HCT116 (cell line): ENCODE results near the gene PCDH10. TPM values are rescaled to one million over a fixed set of nuclear protein-coding genes. Genes with fewer than 3 reads are reported as not detected.

Source experiments
- ATAC-seq: fragments of 200-7000 bp; cut with Tn5 transposase; 2 replicates; pipeline ENCODE4 v1.9.1; 2020; ENCODE audit warnings: mild to moderate bottlenecking, moderate library complexity
- BruUV-seq: library from RNA; stranded (reverse); fragments of 400-500 nt; replicated peaks from 2 replicates; lab custom pipeline; 2021; lab: Mats Ljungman, UMichigan
- CTCF ChIA-PET: fragments of 300-600 bp; sonication (Branson Sonifier 250); formaldehyde crosslinking; loops from one replicate; lab custom pipeline; 2021; ENCODE audit warnings: antibody characterized with exemption; lab: Charles Lee
- POLR2A ChIA-PET: fragments of 300-600, 350-600 bp; sonication (Branson Sonifier 250); formaldehyde crosslinking; loops from one replicate; lab custom pipeline; 2021; ENCODE audit warnings: antibody characterized with exemption; lab: Charles Lee
- RAD21 ChIA-PET, 2 experiments: fragments of 300-600 bp; sonication (Branson Sonifier 250); formaldehyde crosslinking; loops; one replicate each; lab custom pipeline; 2023; ENCODE audit warnings: low total read pairs in 2 of 2; ENCODE audit not compliant: uncharacterized antibody in 2 of 2, unreplicated experiment in 2 of 2, low non-redundant PET in 1 of 2; lab: Charles Lee
- DNase-seq: peaks from one replicate; pipeline ENCODE4 v3.0.0-alpha.2; 2010; ENCODE audit warnings: low read depth, low spot score
- H2AFZ ChIP-seq: fragments of 200-600 bp; shearing (Covaris generic), sonication (generic); 2 replicates; pipeline ENCODE4 v1.6.1; 2017; ENCODE audit warnings: low read depth, mixed run types, mixed read lengths, antibody characterized with exemption, low read length; ENCODE audit not compliant: poor library complexity, severe bottlenecking
- H3K27ac ChIP-seq: 2 replicates; pipeline ENCODE4 v1.5.1; 2012; ENCODE audit warnings: low read depth, low read length
- H3K27me3 ChIP-seq: fragments of 200-600 bp; sonication (generic); 2 replicates; pipeline ENCODE4 v1.6.1; 2016; ENCODE audit warnings: mixed run types, low read length, mixed read lengths; ENCODE audit not compliant: insufficient read depth
- H3K36me3 ChIP-seq, 2 experiments: fragments of 200-500 bp in 1 of 2; fragments of 200-600 bp in 1 of 2; sonication (Bioruptor generic) in 1 of 2; sonication (generic) in 1 of 2; 2 replicates each; pipeline versions ENCODE4 v1.5.1 to v1.6.1; 2014 to 2016; ENCODE audit warnings: low read length in 2 of 2, inconsistent platforms in 1 of 2, mixed read lengths in 1 of 2, mixed run types in 1 of 2; ENCODE audit not compliant: insufficient read depth in 2 of 2, control insufficient read depth in 1 of 2
- H3K4me1 ChIP-seq, 2 experiments: fragments of 200-600 bp in 1 of 2; sonication (generic) in 1 of 2; 2 replicates each; pipeline versions ENCODE4 v1.5.1 to v1.6.1; 2012 to 2017; ENCODE audit warnings: low read length in 2 of 2, inconsistent platforms in 1 of 2, mild to moderate bottlenecking in 1 of 2, mixed read lengths in 1 of 2, mixed run types in 1 of 2, moderate library complexity in 1 of 2; ENCODE audit not compliant: insufficient read depth in 2 of 2, control insufficient read depth in 1 of 2
- H3K4me2 ChIP-seq: fragments of 200-600 bp; sonication (generic); 2 replicates; pipeline ENCODE4 v1.6.1; 2017; ENCODE audit warnings: mixed run types, low read length, mixed read lengths
- H3K4me3 ChIP-seq, 2 experiments: fragments of 200-600 bp in 1 of 2; sonication (generic) in 1 of 2; replicated peaks in 1 of 2; 2 replicates each; pipeline ENCODE4 v1.5.1; 2011 to 2016; ENCODE audit warnings: low read length in 2 of 2, control low read depth in 1 of 2, low read depth in 1 of 2, mild to moderate bottlenecking in 1 of 2, mixed read lengths in 1 of 2, mixed run types in 1 of 2
- H3K79me2 ChIP-seq: fragments of 200-600 bp; sonication (generic); 2 replicates; pipeline ENCODE4 v1.6.1; 2017; ENCODE audit warnings: mild to moderate bottlenecking, mixed run types, low read length, moderate library complexity, mixed read lengths; ENCODE audit not compliant: insufficient read depth
- H3K9ac ChIP-seq: fragments of 200-600 bp; sonication (generic); 2 replicates; pipeline ENCODE4 v1.6.1; 2016; ENCODE audit warnings: low read length, mixed read lengths
- H3K9me2 ChIP-seq: fragments of 200-600 bp; sonication (generic), shearing (Covaris generic); 2 replicates; pipeline ENCODE4 v1.6.1; 2017; ENCODE audit warnings: mixed run types, mild to moderate bottlenecking, moderate library complexity; ENCODE audit not compliant: insufficient read depth
- H3K9me3 ChIP-seq, 2 experiments: fragments of 200-500 bp in 1 of 2; fragments of 200-600 bp in 1 of 2; sonication (Bioruptor generic) in 1 of 2; sonication (generic) in 1 of 2; 2 replicates each; pipeline ENCODE4 v1.6.1; 2014 to 2017; ENCODE audit warnings: low read length in 2 of 2, mixed read lengths in 2 of 2, inconsistent platforms in 1 of 2, low read depth in 1 of 2, mild to moderate bottlenecking in 1 of 2, mixed run types in 1 of 2, moderate library complexity in 1 of 2; ENCODE audit not compliant: control insufficient read depth in 1 of 2, insufficient read depth in 1 of 2
- H4K20me1 ChIP-seq: fragments of 200-600 bp; sonication (generic), shearing (Covaris generic); 2 replicates; pipeline ENCODE4 v1.6.1; 2017; ENCODE audit warnings: mixed run types, mild to moderate bottlenecking, moderate library complexity; ENCODE audit not compliant: insufficient read depth
- CBX3 ChIP-seq: IDR thresholded peaks from 2 replicates; pipeline ENCODE4 v1.6.1; 2012; ENCODE audit warnings: low read depth
- EGR1 ChIP-seq: IDR thresholded peaks from 2 replicates; pipeline ENCODE4 v1.6.1; 2012; ENCODE audit warnings: low read depth
- ELF1 ChIP-seq: IDR thresholded peaks from 2 replicates; pipeline ENCODE4 v1.6.1; 2012; ENCODE audit warnings: low read depth, borderline replicate concordance
- FOSL1 ChIP-seq: IDR thresholded peaks from 2 replicates; pipeline ENCODE4 v1.6.1; 2012; ENCODE audit warnings: low read depth
- POLR2A ChIP-seq: IDR thresholded peaks from 2 replicates; pipeline ENCODE4 v1.7.0; 2011; ENCODE audit warnings: borderline replicate concordance; ENCODE audit not compliant: insufficient read depth, insufficient read length; ENCODE audit errors: extremely low read depth
- POLR2AphosphoS5 ChIP-seq: IDR thresholded peaks from 2 replicates; pipeline ENCODE4 v1.6.1; 2011; ENCODE audit warnings: mild to moderate bottlenecking, low read depth, low read length, moderate library complexity
- SP1 ChIP-seq: IDR thresholded peaks from 2 replicates; pipeline ENCODE4 v1.6.1; 2012; ENCODE audit warnings: low read depth
- SRF ChIP-seq: IDR thresholded peaks from 2 replicates; pipeline ENCODE4 v1.6.1; 2012; ENCODE audit warnings: low read depth
- YY1 ChIP-seq: IDR thresholded peaks from 2 replicates; pipeline ENCODE4 v1.6.1; 2011; ENCODE audit warnings: low read length, low read depth, moderate library complexity, mild to moderate bottlenecking; ENCODE audit not compliant: insufficient replicate concordance; ENCODE audit errors: extremely low read depth
- ZNF274 ChIP-seq: fragments of 200-500 bp; sonication (Bioruptor generic); IDR thresholded peaks from 2 replicates; pipeline ENCODE4 v1.6.1; 2014; ENCODE audit warnings: mild to moderate bottlenecking, low read depth, low read length, inconsistent platforms
- intact Hi-C: fragments of 100-400 bp; cut with micrococcal nuclease; formaldehyde crosslinking; loops from 2 replicates; pipeline ENCODE4 v1.10.0; 2022
- total RNA-seq: library from RNA; stranded (reverse); gene quantifications from one replicate; pipeline ENCODE4 v1.2.1, GENCODE V29; 2021; ENCODE audit not compliant: unreplicated experiment
- TF ChIP-seq, protein P1 (sequence below): IDR thresholded peaks from 2 replicates; pipeline ENCODE4 v1.6.1; 2012
- TF ChIP-seq, protein P2 (sequence below): IDR thresholded peaks from 2 replicates; pipeline ENCODE4 v1.6.1; 2012
- TF ChIP-seq, protein P3 (sequence below), 3 experiments: fragments of 200-600 bp in 1 of 3; sonication (generic) in 1 of 3; IDR thresholded peaks in 2 of 3; conservative IDR thresholded peaks in 1 of 3; 2 replicates each; pipeline ENCODE4 v1.5.1; 2012 to 2017; ENCODE audit warnings: low read depth in 2 of 3, low read length in 2 of 3, antibody characterized with exemption in 1 of 3, borderline replicate concordance in 1 of 3, control low read depth in 1 of 3, mild to moderate bottlenecking in 1 of 3, mixed read lengths in 1 of 3, mixed run types in 1 of 3, moderate library complexity in 1 of 3; ENCODE audit not compliant: insufficient read depth in 1 of 3

PCDH10 gene
- total RNA-seq, 1 experiment from 2014 or later = not detected

DNA sequence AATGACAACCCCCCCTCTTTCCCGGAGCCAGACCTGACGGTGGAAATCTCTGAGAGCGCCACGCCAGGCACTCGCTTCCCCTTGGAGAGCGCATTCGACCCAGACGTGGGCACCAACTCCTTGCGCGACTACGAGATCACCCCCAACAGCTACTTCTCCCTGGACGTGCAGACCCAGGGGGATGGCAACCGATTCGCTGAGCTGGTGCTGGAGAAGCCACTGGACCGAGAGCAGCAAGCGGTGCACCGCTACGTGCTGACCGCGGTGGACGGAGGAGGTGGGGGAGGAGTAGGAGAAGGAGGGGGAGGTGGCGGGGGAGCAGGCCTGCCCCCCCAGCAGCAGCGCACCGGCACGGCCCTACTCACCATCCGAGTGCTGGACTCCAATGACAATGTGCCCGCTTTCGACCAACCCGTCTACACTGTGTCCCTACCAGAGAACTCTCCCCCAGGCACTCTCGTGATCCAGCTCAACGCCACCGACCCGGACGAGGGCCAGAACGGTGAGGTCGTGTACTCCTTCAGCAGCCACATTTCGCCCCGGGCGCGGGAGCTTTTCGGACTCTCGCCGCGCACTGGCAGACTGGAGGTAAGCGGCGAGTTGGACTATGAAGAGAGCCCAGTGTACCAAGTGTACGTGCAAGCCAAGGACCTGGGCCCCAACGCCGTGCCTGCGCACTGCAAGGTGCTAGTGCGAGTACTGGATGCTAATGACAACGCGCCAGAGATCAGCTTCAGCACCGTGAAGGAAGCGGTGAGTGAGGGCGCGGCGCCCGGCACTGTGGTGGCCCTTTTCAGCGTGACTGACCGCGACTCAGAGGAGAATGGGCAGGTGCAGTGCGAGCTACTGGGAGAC lies 1.6 kb downstream of the PCDH10 start:
- Histone ChIP-seq H2AFZ (no peak overlapping the region), H4K20me1 (no peaks in the 10 kb centered on the region), H3K79me2 (no peaks in the 10 kb centered on the region), H3K9ac (no peak overlapping the region), H3K4me2 (no peak overlapping the region), H3K36me3 (no peaks in the 10 kb centered on the region), H3K4me1 (no peaks in the 10 kb centered on the region), H3K27me3 (no peaks in the 10 kb centered on the region), H3K27ac (no peak overlapping the region), H3K4me3 (no peak overlapping the region), H3K9me2 (no peaks in the 10 kb centered on the region), H3K9me3 (no peaks in the 10 kb centered on the region)
- intact Hi-C loops = loop anchor here (10.0 kb wide), 1 partner anchor 1624 kb away; no protein-coding TSS in a partner anchor
- BruUV-seq = no TSS peak
- RAD21 ChIA-PET = no interaction called here
- POLR2A ChIA-PET = no interaction called here
- CTCF ChIA-PET = no interaction called here
- ATAC-seq = no peak
- DNase-seq = no peak
- TF ChIP-seq SRF = no peak
- no peak for TF ChIP-seq ZNF274
- no peak for TF ChIP-seq SP1
- no peak for TF ChIP-seq YY1
- TF ChIP-seq, protein P1, sequence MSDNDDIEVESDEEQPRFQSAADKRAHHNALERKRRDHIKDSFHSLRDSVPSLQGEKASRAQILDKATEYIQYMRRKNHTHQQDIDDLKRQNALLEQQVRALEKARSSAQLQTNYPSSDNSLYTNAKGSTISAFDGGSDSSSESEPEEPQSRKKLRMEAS = no peak
- no peak for TF ChIP-seq POLR2A
- TF ChIP-seq, protein P2, sequence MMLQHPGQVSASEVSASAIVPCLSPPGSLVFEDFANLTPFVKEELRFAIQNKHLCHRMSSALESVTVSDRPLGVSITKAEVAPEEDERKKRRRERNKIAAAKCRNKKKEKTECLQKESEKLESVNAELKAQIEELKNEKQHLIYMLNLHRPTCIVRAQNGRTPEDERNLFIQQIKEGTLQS = no peak
- TF ChIP-seq ELF1 = no peak
- TF ChIP-seq CBX3 = no peak
- TF ChIP-seq POLR2AphosphoS5 = no peak
- no peak for TF ChIP-seq EGR1
- TF ChIP-seq, protein P3, sequence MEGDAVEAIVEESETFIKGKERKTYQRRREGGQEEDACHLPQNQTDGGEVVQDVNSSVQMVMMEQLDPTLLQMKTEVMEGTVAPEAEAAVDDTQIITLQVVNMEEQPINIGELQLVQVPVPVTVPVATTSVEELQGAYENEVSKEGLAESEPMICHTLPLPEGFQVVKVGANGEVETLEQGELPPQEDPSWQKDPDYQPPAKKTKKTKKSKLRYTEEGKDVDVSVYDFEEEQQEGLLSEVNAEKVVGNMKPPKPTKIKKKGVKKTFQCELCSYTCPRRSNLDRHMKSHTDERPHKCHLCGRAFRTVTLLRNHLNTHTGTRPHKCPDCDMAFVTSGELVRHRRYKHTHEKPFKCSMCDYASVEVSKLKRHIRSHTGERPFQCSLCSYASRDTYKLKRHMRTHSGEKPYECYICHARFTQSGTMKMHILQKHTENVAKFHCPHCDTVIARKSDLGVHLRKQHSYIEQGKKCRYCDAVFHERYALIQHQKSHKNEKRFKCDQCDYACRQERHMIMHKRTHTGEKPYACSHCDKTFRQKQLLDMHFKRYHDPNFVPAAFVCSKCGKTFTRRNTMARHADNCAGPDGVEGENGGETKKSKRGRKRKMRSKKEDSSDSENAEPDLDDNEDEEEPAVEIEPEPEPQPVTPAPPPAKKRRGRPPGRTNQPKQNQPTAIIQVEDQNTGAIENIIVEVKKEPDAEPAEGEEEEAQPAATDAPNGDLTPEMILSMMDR (IDR thresholded peaks at IDR 0.05 in 2 of 3, conservative IDR thresholded peaks at IDR 0.05 in 1 of 3; ENCODE audit: borderline replicate concordance in 1 of 3, insufficient read depth in 1 of 3, low read depth in 2 of 3, low read length in 2 of 3) = no peak
- no peak for TF ChIP-seq FOSL1
